ENCODE measurements around the gene GLDC. TPM values are rescaled to one million over a fixed set of nuclear protein-coding genes. Genes with fewer than 3 reads are reported as not detected.

GLDC gene
- total RNA-seq, 1 experiment from 2014 or later: 1.5 TPM

- TF ChIP-seq EZH2 (IDR thresholded peaks at IDR 0.05; ENCODE audit: low read depth): no peak
- TF ChIP-seq CTCF (conservative IDR thresholded peaks at IDR 0.05): no peak
- 0 out of 2 replicates have a peak overlapping the region, but pooled peaks have one; percentile 78 for H2AFZ ChIP-seq
- no peaks in the 10 kb centered on the region for H3K79me2 ChIP-seq (ENCODE audit: low read depth)
- H3K9me3 ChIP-seq (ENCODE audit: insufficient read depth, low read depth): no peaks in the 10 kb centered on the region
- peaks cover 34% of the 10 kb centered on the region for H3K4me1 ChIP-seq (replicated peaks; ENCODE audit: insufficient read depth)
- peaks cover 35% of the 10 kb centered on the region for H3F3A ChIP-seq (ENCODE audit: insufficient read depth, low read depth)
- POLR2A ChIA-PET (ENCODE audit: unreplicated experiment): interaction anchor here (0.6 kb wide), 1 partner anchor 152 kb away, joined by 5 read pairs; no protein-coding TSS in a partner anchor
- CTCF ChIA-PET: interaction anchor here (0.7 to 1.4 kb wide), 3 partner anchors 71 to 558 kb away, joined by 3 to 4 read pairs (median 4); partner anchors contain the start of gene TPD52L3
- intact Hi-C loops (cut with micrococcal nuclease; ENCODE audit: unreplicated experiment): loop anchor here (2.0 to 10.0 kb wide), 3 partner anchors 62 to 512 kb away; no protein-coding TSS in a partner anchor
- H3K36me3 ChIP-seq (ENCODE audit: low read depth): no peaks in the 10 kb centered on the region
- no peaks in the 10 kb centered on the region for H4K20me1 ChIP-seq (ENCODE audit: insufficient read depth)
- H3K4me2 ChIP-seq: peak overlapping the region; percentile 90
- peak overlapping the region; percentile 33; the same call in 1 of the 2 replicates for H3K4me3 ChIP-seq
- H3K27me3 ChIP-seq (ENCODE audit: insufficient read depth, low read depth): no peaks in the 10 kb centered on the region
- BruUV-seq (replicated peaks): TSS peak; percentile 68
- peak; percentile 43 to 88 for DNase-seq
- H3K27ac ChIP-seq: peak overlapping the region; percentile 100
- no peaks in the 10 kb centered on the region; the same call in 1 of the 2 replicates for H3K9me2 ChIP-seq (ENCODE audit: insufficient read depth)
Measured at GRCh38 chr9:6566409-6567139, 79.0 kb downstream of the GLDC start.

GRCh38 chr9:6565312-6565711, 80.2 kb downstream of the GLDC start:
- H2AFZ ChIP-seq: no peak overlapping the region
- H3K27me3 ChIP-seq (ENCODE audit: insufficient read depth, low read depth): no peaks in the 10 kb centered on the region
- ChIA-PET CTCF (no interaction called here), POLR2A (ENCODE audit: unreplicated experiment) (no interaction called here)
- no peak overlapping the region for H3K4me3 ChIP-seq
- H3K36me3 ChIP-seq (ENCODE audit: low read depth): no peaks in the 10 kb centered on the region
- H3K27ac ChIP-seq: peak overlapping the region; percentile 100
- peaks cover 35% of the 10 kb centered on the region for H3F3A ChIP-seq (ENCODE audit: insufficient read depth, low read depth)
- no TSS peak for BruUV-seq (replicated peaks)
- H4K20me1 ChIP-seq (ENCODE audit: insufficient read depth): no peaks in the 10 kb centered on the region
- H3K4me1 ChIP-seq (replicated peaks; ENCODE audit: insufficient read depth): peaks cover 34% of the 10 kb centered on the region
- no peaks in the 10 kb centered on the region for H3K9me2 ChIP-seq (ENCODE audit: insufficient read depth)
- intact Hi-C loops (cut with micrococcal nuclease; ENCODE audit: unreplicated experiment): loop anchor here (10.0 kb wide), 2 partner anchors 61 to 511 kb away; no protein-coding TSS in a partner anchor
- 0 out of 2 replicates have a peak overlapping the region, but pooled peaks have one; percentile 54 for H3K4me2 ChIP-seq
- H3K9me3 ChIP-seq (ENCODE audit: insufficient read depth, low read depth): no peaks in the 10 kb centered on the region
- no peaks in the 10 kb centered on the region for H3K79me2 ChIP-seq (ENCODE audit: low read depth)
- TF ChIP-seq CTCF (conservative IDR thresholded peaks at IDR 0.05) (no peak), EZH2 (IDR thresholded peaks at IDR 0.05; ENCODE audit: low read depth) (no peak)
- DNase-seq: no peak

GRCh38 chr9:6564868-6565267, 80.7 kb downstream of the GLDC start:
- intact Hi-C loops (cut with micrococcal nuclease; ENCODE audit: unreplicated experiment): loop anchor here (10.0 kb wide), 2 partner anchors 60 to 510 kb away; no protein-coding TSS in a partner anchor
- Histone ChIP-seq H4K20me1 (ENCODE audit: insufficient read depth) (no peaks in the 10 kb centered on the region), H3K27me3 (ENCODE audit: insufficient read depth, low read depth) (no peaks in the 10 kb centered on the region), H3K27ac (peak overlapping the region; percentile 100), H3F3A (ENCODE audit: insufficient read depth, low read depth) (peaks cover 35% of the 10 kb centered on the region), H3K4me2 (no peak overlapping the region), H3K79me2 (ENCODE audit: low read depth) (no peaks in the 10 kb centered on the region), H3K36me3 (ENCODE audit: low read depth) (no peaks in the 10 kb centered on the region), H3K4me1 (replicated peaks; ENCODE audit: insufficient read depth) (peaks cover 34% of the 10 kb centered on the region), H3K9me2 (ENCODE audit: insufficient read depth) (no peaks in the 10 kb centered on the region), H3K4me3 (no peak overlapping the region), H3K9me3 (ENCODE audit: insufficient read depth, low read depth) (no peaks in the 10 kb centered on the region), H2AFZ (no peak overlapping the region)
- TF ChIP-seq CTCF (conservative IDR thresholded peaks at IDR 0.05) (no peak), EZH2 (IDR thresholded peaks at IDR 0.05; ENCODE audit: low read depth) (no peak)
- no TSS peak for BruUV-seq (replicated peaks)
- POLR2A ChIA-PET (ENCODE audit: unreplicated experiment): no interaction called here
- CTCF ChIA-PET: no interaction called here
- DNase-seq: no peak
